Stomach (tissue), 9 donors: ENCODE data around the gene CDH7. TPM values are rescaled to one million over a fixed set of nuclear protein-coding genes. Genes with fewer than 3 reads are reported as not detected.

Source experiments
- DNase-seq, 2 donors: peaks; one replicate each; pipeline versions ENCODE4 v3.0.0 to v3.0.0-alpha.2; 2013 to 2019
- H3K27ac ChIP-seq, 5 donors: fragments of 200-600 bp in 4 of 5; sonication (generic) in 4 of 5; one replicate each; pipeline ENCODE4 v1.5.1; 2013 to 2019; ENCODE audit warnings: mild to moderate bottlenecking in 1 of 5, moderate library complexity in 1 of 5
- H3K27me3 ChIP-seq, 3 donors: fragments of 200-600 bp; sonication (generic); one replicate each; pipeline ENCODE4 v1.5.1; 2017 to 2019; ENCODE audit warnings: mixed run types in 1 of 3
- H3K36me3 ChIP-seq, 4 donors: fragments of 200-600 bp; sonication (generic); 1 replicate in 3 of 4; 2 replicates in 1 of 4; pipeline ENCODE4 v1.5.1; 2016 to 2019
- H3K4me1 ChIP-seq, 4 donors: fragments of 200-600 bp; sonication (generic); one replicate each; pipeline ENCODE4 v1.5.1; 2016 to 2019
- H3K4me3 ChIP-seq, 4 donors: fragments of 200-600 bp; sonication (generic) in 3 of 4; one replicate each; pipeline ENCODE4 v1.5.1; 2016 to 2019; ENCODE audit warnings: mild to moderate bottlenecking in 1 of 4
- H3K9me3 ChIP-seq, 4 donors: fragments of 200-600 bp; sonication (generic); one replicate each; pipeline ENCODE4 v1.5.1; 2016 to 2019
- CTCF ChIP-seq, 7 experiments: fragments of 450-650 bp in 4 of 7; fragments of 200-600 bp in 3 of 7; sonication (generic) in 3 of 7; IDR thresholded peaks; one replicate each; pipeline ENCODE4 v1.5.1; 2016 to 2019; ENCODE audit warnings: antibody characterized with exemption in 7 of 7, control low read depth in 2 of 7, mild to moderate bottlenecking in 1 of 7
- EP300 ChIP-seq: sonication (generic); formaldehyde crosslinking; IDR thresholded peaks from one replicate; pipeline ENCODE4 v1.6.1; 2017; ENCODE audit warnings: antibody characterized with exemption
- POLR2A ChIP-seq, 4 donors: fragments of 450-650 bp; IDR thresholded peaks; one replicate each; pipeline ENCODE4 v1.6.1; 2016; ENCODE audit warnings: antibody characterized with exemption in 4 of 4, control low read depth in 2 of 4, mild to moderate bottlenecking in 1 of 4, moderate library complexity in 1 of 4
- POLR2AphosphoS5 ChIP-seq, 3 donors: sonication (generic); formaldehyde crosslinking; IDR thresholded peaks; one replicate each; pipeline ENCODE4 v1.6.1; 2016; ENCODE audit warnings: antibody characterized with exemption in 3 of 3
- WGBS, 5 donors: extraction: QIAGEN DNeasy Blood & Tissue Kit in 3 of 5; methylation state at CpG; one replicate each; pipeline versions ENCODE4 v1.1.5 to v1.1.7; 2013 to 2018; 5-methylcytosine and 5-hydroxymethylcytosine counted together
- intact Hi-C: fragments of 100-400 bp; cut with DNase I; formaldehyde crosslinking; loops from one replicate; pipeline ENCODE4 v1.15.1; 2023; ENCODE audit warnings: low total_unique reads
- polyA plus RNA-seq, 3 donors: library from polyadenylated mRNA; stranded (reverse); fragments of 200-250 nt; gene quantifications; one replicate each; pipeline ENCODE4 v1.2.3, GENCODE V29; 2013
- total RNA-seq, 5 donors: library from RNA; depleted of rRNA; stranded (reverse); fragments of >200 nt; gene quantifications; one replicate each; pipeline versions ENCODE4 v1.1.0 to v1.2.3, GENCODE V29; 2014 to 2016
- donor health status: healthy with polysubstance abuse.
- donor health status: Bipolar disorder and iron deficiency.
- donor health status: healthy.

Gene CDH7
- total and polyA plus RNA-seq, 8 donors: under 0.01 TPM; not detected in 7

GRCh38 chr18:65919018-65919417 lies 168.2 kb downstream of the CDH7 start:
- Histone ChIP-seq H3K4me3 (no peak overlapping the region), H3K9me3 (no peaks in the 10 kb centered on the region), H3K4me1 (no peaks in the 10 kb centered on the region), H3K36me3 (no peaks in the 10 kb centered on the region), H3K27ac (no peak overlapping the region), H3K27me3 (no peaks in the 10 kb centered on the region)
- intact Hi-C loops: no loop called here
- 62 to 81% (median 70%) methylated on average over 3 of the region's 3 CpGs for WGBS, 5 donors
- TF ChIP-seq EP300 (no peak), CTCF (IDR thresholded peaks at IDR 0.05) (no peak), POLR2AphosphoS5 (IDR thresholded peaks at IDR 0.05) (no peak), POLR2A (IDR thresholded peaks at IDR 0.05) (no peak)
- DNase-seq: no peak

GRCh38 chr18:65919663-65920062 lies 168.9 kb downstream of the CDH7 start:
- H3K4me3 ChIP-seq: no peak overlapping the region
- DNase-seq: no peak
- intact Hi-C loops: no loop called here
- TF ChIP-seq POLR2A (IDR thresholded peaks at IDR 0.05) (no peak), EP300 (no peak), POLR2AphosphoS5 (IDR thresholded peaks at IDR 0.05) (no peak), CTCF (IDR thresholded peaks at IDR 0.05) (no peak)
- 48 to 69% (median 62%) methylated on average over 3 of the region's 3 CpGs for WGBS, 5 donors
- H3K27ac ChIP-seq: no peak overlapping the region
- H3K27me3 ChIP-seq: no peaks in the 10 kb centered on the region
- no peaks in the 10 kb centered on the region for H3K9me3 ChIP-seq
- H3K4me1 ChIP-seq: no peaks in the 10 kb centered on the region
- no peaks in the 10 kb centered on the region for H3K36me3 ChIP-seq

GRCh38 chr18:65922103-65922502 lies 171.3 kb downstream of the CDH7 start:
- Histone ChIP-seq H3K4me3 (no peak overlapping the region), H3K27me3 (no peaks in the 10 kb centered on the region), H3K4me1 (no peaks in the 10 kb centered on the region), H3K36me3 (no peaks in the 10 kb centered on the region), H3K27ac (no peak overlapping the region), H3K9me3 (no peaks in the 10 kb centered on the region)
- 71 to 95% (median 75%) methylated on average over 1 of the region's 1 CpG for WGBS, 5 donors
- TF ChIP-seq POLR2A (IDR thresholded peaks at IDR 0.05) (no peak), EP300 (no peak), POLR2AphosphoS5 (IDR thresholded peaks at IDR 0.05) (no peak), CTCF (IDR thresholded peaks at IDR 0.05) (no peak)
- no peak for DNase-seq
- intact Hi-C loops: no loop called here

GRCh38 chr18:65924904-65925303 lies 174.1 kb downstream of the CDH7 start:
- no peak overlapping the region for H3K4me3 ChIP-seq
- intact Hi-C loops: no loop called here
- 46 to 59% (median 48%) methylated on average over 3 of the region's 3 CpGs for WGBS, 5 donors
- H3K36me3 ChIP-seq: no peaks in the 10 kb centered on the region
- TF ChIP-seq POLR2A (IDR thresholded peaks at IDR 0.05) (no peak), EP300 (no peak), POLR2AphosphoS5 (IDR thresholded peaks at IDR 0.05) (no peak), CTCF (IDR thresholded peaks at IDR 0.05) (no peak)
- H3K27ac ChIP-seq: no peak overlapping the region
- no peaks in the 10 kb centered on the region for H3K4me1 ChIP-seq
- DNase-seq: peak in 1 of 2 donors; percentile 18
- H3K9me3 ChIP-seq: no peaks in the 10 kb centered on the region
- H3K27me3 ChIP-seq: no peaks in the 10 kb centered on the region
